NCI-H2081 (cell line): Measurements from ENCODE around the gene GSTCD.
A peak's percentile ranks its signal among the peaks of the same experiment; 100 is the strongest.

ENCODE experiments used
- DNase-seq, 2 experiments: peaks; one replicate each; lab custom pipeline; 2025; lab: John Stamatoyannopoulos, UW

The GSTCD gene

GRCh38 chr4:105878668-105879067, 170.1 kb downstream of the GSTCD start:
- DNase-seq = no peak

GRCh38 chr4:105887508-105887907, 178.9 kb downstream of the GSTCD start:
- DNase-seq = no peak

GRCh38 chr4:105894660-105895582, 186.3 kb downstream of the GSTCD start, which contains the start of gene NPNT:
Gene NPNT (plus strand): TSS chr4:105895471. CDS start chr4:105895653, 182 bp downstream.
- DNase-seq = peak; percentile 81 to 86

- peak; percentile 59 to 61 for DNase-seq
Measured at GRCh38 chr4:105895583-105896460, 187.2 kb downstream of the GSTCD start.

- DNase-seq = no peak
Measured at GRCh38 chr4:105896461-105896942, 187.9 kb downstream of the GSTCD start.
